HG03442 (cell line): ENCODE measurements around the gene CNGB1.

Experiments
- ATAC-seq: cut with Tn5 transposase; IDR thresholded peaks from one replicate; pipeline ENCODE4 v1.9.1; 2021; ENCODE audit warnings: mild to moderate bottlenecking, moderate library complexity; ENCODE audit not compliant: unreplicated experiment

The CNGB1 gene

GRCh38 chr16:57977418-57978069 is 6.6 kb upstream of the CNGB1 start:
- ATAC-seq: no peak

- ATAC-seq: no peak
Measured at GRCh38 chr16:57976331-57976796, 5.4 kb upstream of the CNGB1 start.

- no peak for ATAC-seq
Measured at GRCh38 chr16:57972306-57972705, 1.4 kb upstream of the CNGB1 start.

GRCh38 chr16:57971848-57972247 is 920 bp upstream of the CNGB1 start:
- ATAC-seq: no peak

- ATAC-seq: no peak
Measured at GRCh38 chr16:57970319-57970718, 609 bp downstream of the CNGB1 start.

- ATAC-seq: no peak
Measured at GRCh38 chr16:57969451-57970123, 1.3 kb downstream of the CNGB1 start.

- no peak for ATAC-seq
Measured at GRCh38 chr16:57967916-57968315, 3.0 kb downstream of the CNGB1 start.

- ATAC-seq: no peak
Measured at GRCh38 chr16:57966986-57967385, 3.9 kb downstream of the CNGB1 start.

GRCh38 chr16:57966204-57966771 is 4.6 kb downstream of the CNGB1 start:
- no peak for ATAC-seq

GRCh38 chr16:57964157-57964700 is 6.7 kb downstream of the CNGB1 start:
- ATAC-seq: no peak

- no peak for ATAC-seq
Measured at GRCh38 chr16:57962756-57963155, 8.2 kb downstream of the CNGB1 start.

- ATAC-seq: no peak
Measured at GRCh38 chr16:57962046-57962445, 8.9 kb downstream of the CNGB1 start.

GRCh38 chr16:57961538-57961937 is 9.4 kb downstream of the CNGB1 start:
- no peak for ATAC-seq

- no peak for ATAC-seq
Measured at GRCh38 chr16:57960826-57961472, 10.0 kb downstream of the CNGB1 start.

GRCh38 chr16:57960310-57960709 is 10.6 kb downstream of the CNGB1 start:
- ATAC-seq: no peak

- no peak for ATAC-seq
Measured at GRCh38 chr16:57959804-57960203, 11.1 kb downstream of the CNGB1 start.

- no peak for ATAC-seq
Measured at GRCh38 chr16:57959121-57959520, 11.8 kb downstream of the CNGB1 start.

- no peak for ATAC-seq
Measured at GRCh38 chr16:57958544-57958943, 12.4 kb downstream of the CNGB1 start.

GRCh38 chr16:57957673-57958392 is 13.1 kb downstream of the CNGB1 start:
- ATAC-seq: no peak

GRCh38 chr16:57956924-57957672 is 13.8 kb downstream of the CNGB1 start:
- no peak for ATAC-seq
